Activated naive CD4-positive, alpha-beta T cell treated with anti-CD3 and anti-CD28 coated beads for 36 hours (primary cell): ENCODE data around the gene NCAN. TPM values are rescaled to one million over a fixed set of nuclear protein-coding genes. Genes with fewer than 3 reads are reported as not detected.
"Not testable (repeated sequence)": the region's sequence is repeated elsewhere in the genome, so short reads cannot be mapped to it uniquely, and the experiment has no call there.

Source experiments
- CTCF ChIA-PET: fragments of 350-600 bp; sonication (Branson Sonifier 250); formaldehyde crosslinking; loops from one replicate; lab custom pipeline; 2021; ENCODE audit warnings: antibody characterized with exemption; lab: Charles Lee
- DNase-seq: peaks from one replicate; pipeline ENCODE4 v3.0.0-alpha.2; 2020
- H3K27ac Mint-ChIP-seq: one replicate; pipeline ENCODE4 v1.8.0; 2021; ENCODE audit warnings: mild to moderate bottlenecking, mixed read lengths
- H3K27me3 Mint-ChIP-seq: one replicate; pipeline ENCODE4 v1.8.0; 2021; ENCODE audit warnings: low read depth, mixed read lengths
- H3K36me3 Mint-ChIP-seq: one replicate; pipeline ENCODE4 v1.8.0; 2021; ENCODE audit warnings: low read depth, mixed read lengths
- H3K4me1 Mint-ChIP-seq: one replicate; pipeline ENCODE4 v1.8.0; 2021; ENCODE audit warnings: low read depth, mixed read lengths
- H3K4me3 Mint-ChIP-seq: one replicate; pipeline ENCODE4 v1.8.0; 2021; ENCODE audit warnings: mild to moderate bottlenecking, moderate library complexity, mixed read lengths
- H3K9me3 Mint-ChIP-seq: one replicate; pipeline ENCODE4 v1.8.0; 2021; ENCODE audit warnings: mixed read lengths
- intact Hi-C: fragments of 100-400 bp; cut with micrococcal nuclease; formaldehyde crosslinking; loops from one replicate; pipeline ENCODE4 v1.15.1; 2023
- total RNA-seq, 2 experiments: library from RNA; stranded (reverse); gene quantifications; one replicate each; pipeline ENCODE4 v1.2.3, GENCODE V29; 2021

NCAN gene
- total RNA-seq, 2 experiments from 2014 or later, result not detected

DNA sequence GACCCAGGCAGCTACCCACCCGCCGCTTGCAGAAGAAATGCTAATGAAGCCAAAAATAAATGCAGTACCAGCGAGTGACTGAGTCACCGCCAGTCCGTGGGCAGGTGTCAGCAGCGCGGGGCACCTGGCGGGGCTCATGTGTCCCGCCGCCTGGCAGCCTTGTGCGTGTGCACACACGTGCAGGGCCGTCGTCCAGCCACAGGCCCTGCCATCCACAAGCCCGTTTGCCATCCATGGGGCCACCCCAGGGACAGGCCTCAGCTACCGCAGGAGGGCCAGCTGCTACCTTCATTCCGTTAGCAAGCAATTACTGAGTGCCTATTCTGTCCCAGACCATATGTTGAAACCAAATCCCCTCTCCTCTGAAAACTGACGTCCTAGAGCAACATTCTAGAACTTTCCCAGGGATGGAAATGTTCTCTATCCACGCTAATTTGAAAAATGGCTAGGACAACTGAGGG, 20.5 kb downstream of the NCAN start:
- Mint-ChIP-seq H3K4me3 (no peak overlapping the region), H3K27ac (no peak overlapping the region), H3K27me3 (peaks cover 7% of the 10 kb centered on the region), H3K4me1 (no peaks in the 10 kb centered on the region), H3K36me3 (no peaks in the 10 kb centered on the region), H3K9me3 (peaks cover 20% of the 10 kb centered on the region)
- CTCF ChIA-PET, result interaction anchor here (0.7 kb wide), 2 partner anchors 22 to 123 kb away, joined by 3 to 6 read pairs; no protein-coding TSS in a partner anchor
- intact Hi-C loops, result no loop called here
- no peak for DNase-seq

DNA sequence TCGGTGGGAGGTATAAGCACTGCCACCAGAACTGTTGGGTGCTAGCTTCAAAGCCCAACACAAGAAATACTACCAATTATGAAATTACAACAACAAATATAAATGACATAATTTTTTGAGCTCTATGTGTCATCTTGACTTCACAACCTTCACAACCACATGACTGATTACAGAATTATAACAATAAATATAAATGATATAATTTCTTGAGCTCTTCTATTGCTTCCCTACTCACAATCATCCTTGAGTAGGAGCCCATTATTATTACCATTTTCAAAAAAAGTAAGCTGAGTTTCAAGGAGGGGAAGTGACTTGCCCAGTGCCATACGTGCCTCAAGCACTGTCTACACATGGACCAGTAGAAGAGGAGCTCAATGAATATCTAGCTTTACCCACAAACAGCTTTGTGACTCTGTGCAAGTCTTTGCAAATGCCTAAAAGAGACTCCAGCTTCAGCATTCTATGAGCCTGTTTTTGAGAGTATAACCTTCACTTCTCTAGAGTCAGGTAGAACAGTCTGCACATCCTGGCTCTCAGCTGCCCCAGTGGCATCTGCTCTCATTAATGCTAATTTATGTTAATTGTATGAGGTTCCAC, 22.6 kb downstream of the NCAN start:
- Mint-ChIP-seq H3K9me3 (peaks cover 20% of the 10 kb centered on the region), H3K27me3 (peaks cover 5% of the 10 kb centered on the region), H3K27ac (no peak overlapping the region), H3K36me3 (no peaks in the 10 kb centered on the region), H3K4me3 (no peak overlapping the region), H3K4me1 (no peaks in the 10 kb centered on the region)
- intact Hi-C loops, result no loop called here
- DNase-seq, result no peak
- CTCF ChIA-PET, result interaction anchor here (0.5 to 1.5 kb wide), 4 partner anchors 9 to 129 kb away, joined by 3 to 8 read pairs (median 4); no protein-coding TSS in a partner anchor

DNA sequence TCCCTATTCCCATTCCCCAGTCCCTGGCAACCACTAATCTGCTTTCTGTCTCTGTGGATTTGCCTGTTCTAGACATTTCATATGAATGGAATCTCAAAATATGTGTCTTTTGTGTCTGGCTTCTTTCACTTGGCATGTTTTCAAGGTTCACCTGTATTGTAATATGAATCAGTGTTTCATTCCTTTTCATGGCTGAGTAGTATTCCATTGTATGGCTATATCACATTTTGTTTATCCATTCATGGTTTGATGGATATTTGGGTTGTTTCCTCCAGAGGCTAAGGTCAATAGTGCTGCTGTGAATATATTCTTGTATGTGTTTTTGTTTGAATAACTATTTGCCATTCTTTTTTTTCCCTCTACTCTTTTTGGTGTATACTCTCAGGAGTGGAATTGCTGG, 24.4 kb downstream of the NCAN start:
- H3K9me3 Mint-ChIP-seq, result peaks cover 20% of the 10 kb centered on the region
- no peaks in the 10 kb centered on the region for H3K4me1 Mint-ChIP-seq
- H3K4me3 Mint-ChIP-seq, result no peak overlapping the region
- DNase-seq, result no peak
- H3K36me3 Mint-ChIP-seq, result no peaks in the 10 kb centered on the region
- H3K27me3 Mint-ChIP-seq, result peaks cover 14% of the 10 kb centered on the region
- CTCF ChIA-PET, result no interaction called here
- H3K27ac Mint-ChIP-seq, result no peak overlapping the region
- intact Hi-C loops, result no loop called here

DNA sequence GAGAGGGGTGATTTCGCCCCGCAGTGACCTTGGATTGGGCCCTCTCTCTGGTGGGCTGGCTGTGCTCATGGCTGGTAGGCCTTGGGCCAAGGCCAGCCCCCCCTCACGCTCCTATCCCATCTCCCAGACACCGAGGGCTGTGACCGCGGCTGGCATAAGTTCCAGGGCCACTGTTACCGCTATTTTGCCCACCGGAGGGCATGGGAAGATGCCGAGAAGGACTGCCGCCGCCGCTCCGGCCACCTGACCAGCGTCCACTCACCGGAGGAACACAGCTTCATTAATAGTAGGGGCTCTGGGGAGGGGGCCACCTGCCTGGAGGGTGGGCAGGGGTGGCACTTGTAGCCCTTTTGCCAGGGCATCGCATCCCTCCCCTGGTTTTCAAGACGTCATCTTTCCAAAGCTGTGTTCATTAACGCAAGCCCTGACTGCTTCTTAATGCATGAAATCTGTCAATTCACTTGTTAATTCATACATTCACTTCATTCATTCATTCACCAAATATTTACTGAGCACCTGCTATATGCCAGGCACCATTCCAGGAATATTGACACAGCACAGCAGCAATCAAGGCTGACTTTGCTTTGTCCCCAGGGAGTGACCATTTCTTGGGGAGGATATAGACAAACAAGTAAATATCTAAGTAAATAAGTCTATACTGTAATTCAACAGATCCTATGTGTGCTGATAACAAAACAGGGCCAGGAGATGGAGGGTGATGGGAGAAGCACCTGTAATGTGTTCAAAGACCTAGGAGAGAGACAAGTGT, 26.6 kb downstream of the NCAN start:
- no peaks in the 10 kb centered on the region for H3K36me3 Mint-ChIP-seq
- DNase-seq, result no peak
- CTCF ChIA-PET, result no interaction called here
- peaks cover 14% of the 10 kb centered on the region for H3K27me3 Mint-ChIP-seq
- no peaks in the 10 kb centered on the region for H3K4me1 Mint-ChIP-seq
- H3K27ac Mint-ChIP-seq, result no peak overlapping the region
- peaks cover 19% of the 10 kb centered on the region for H3K9me3 Mint-ChIP-seq
- H3K4me3 Mint-ChIP-seq, result no peak overlapping the region
- intact Hi-C loops, result no loop called here

DNA sequence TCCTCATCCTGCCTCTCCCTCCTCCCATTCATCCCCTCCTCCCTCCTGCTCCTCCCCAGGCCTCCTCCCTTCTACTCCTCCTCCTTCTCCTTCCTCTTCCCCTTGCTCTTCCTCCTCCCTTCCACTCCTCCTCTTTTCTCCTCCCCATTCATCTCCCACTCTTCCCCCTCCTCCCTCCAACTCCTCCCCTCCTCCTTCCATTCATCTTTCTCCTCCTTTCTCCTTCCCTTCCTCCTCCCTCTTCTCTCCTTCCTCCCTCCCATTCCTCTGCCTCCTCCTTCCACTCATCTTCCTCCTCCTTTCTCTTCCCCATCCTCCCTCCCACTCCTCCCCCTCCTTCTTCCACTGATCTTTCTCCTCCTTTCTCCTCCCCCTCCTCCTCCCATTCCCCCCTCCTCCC, 27.9 kb downstream of the NCAN start:
- Mint-ChIP-seq H3K4me3 (no peak overlapping the region), H3K4me1 (no peaks in the 10 kb centered on the region), H3K36me3 (no peaks in the 10 kb centered on the region), H3K9me3 (peaks cover 9% of the 10 kb centered on the region), H3K27ac (no peak overlapping the region), H3K27me3 (peaks cover 14% of the 10 kb centered on the region)
- CTCF ChIA-PET, result no interaction called here
- DNase-seq, result no peak
- intact Hi-C loops, result no loop called here

DNA sequence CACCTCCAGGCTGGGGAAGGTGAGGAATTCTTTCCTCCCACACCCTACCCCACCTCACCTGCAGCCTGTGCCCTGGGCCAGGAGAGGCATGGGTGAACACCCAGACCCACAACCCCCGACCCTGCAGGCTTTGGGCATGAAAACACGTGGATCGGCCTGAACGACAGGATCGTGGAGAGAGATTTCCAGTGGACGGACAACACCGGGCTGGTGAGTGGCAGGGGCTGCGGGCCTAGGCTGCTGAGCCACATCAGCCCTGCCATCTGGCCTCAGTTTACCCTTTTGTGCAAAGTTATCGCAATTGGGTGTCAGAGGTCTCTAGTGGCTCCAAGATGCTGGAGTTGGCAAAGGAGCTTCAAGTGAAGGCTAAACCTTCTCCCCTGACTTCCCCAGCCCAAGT, 28.7 kb downstream of the NCAN start:
- no peak overlapping the region for H3K27ac Mint-ChIP-seq
- peaks cover 14% of the 10 kb centered on the region for H3K27me3 Mint-ChIP-seq
- CTCF ChIA-PET, result no interaction called here
- H3K36me3 Mint-ChIP-seq, result no peaks in the 10 kb centered on the region
- intact Hi-C loops, result no loop called here
- peaks cover 5% of the 10 kb centered on the region for H3K9me3 Mint-ChIP-seq
- DNase-seq, result no peak
- H3K4me1 Mint-ChIP-seq, result no peaks in the 10 kb centered on the region
- no peak overlapping the region for H3K4me3 Mint-ChIP-seq

DNA sequence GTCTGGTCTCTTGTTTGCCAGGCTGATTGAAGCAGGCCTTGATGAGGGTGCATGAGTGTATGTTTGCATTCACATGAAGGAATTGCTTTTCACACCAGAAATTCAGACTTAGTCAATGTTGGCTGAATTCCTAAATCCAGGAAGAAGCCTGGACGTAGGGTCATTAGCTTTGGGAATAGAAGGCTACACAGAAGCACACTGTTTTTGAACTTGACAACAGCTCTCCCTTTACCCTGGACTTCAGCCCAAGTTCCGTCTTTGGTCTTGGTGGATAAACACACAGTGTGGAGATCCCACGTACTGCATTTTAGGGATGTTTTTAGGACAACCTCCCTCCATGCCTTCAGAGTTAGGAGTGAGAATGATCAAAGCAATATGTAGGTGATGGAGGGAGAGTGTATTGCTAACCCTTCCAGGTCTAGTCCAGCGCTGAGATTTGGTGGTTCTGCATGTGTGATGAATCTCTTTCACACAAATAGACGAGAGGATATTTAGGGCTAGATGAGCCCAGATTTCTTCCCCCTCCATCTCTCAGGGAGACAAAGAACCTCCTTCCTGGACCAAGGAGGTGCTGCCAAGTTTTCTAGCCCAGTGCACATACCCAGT, 38.5 kb downstream of the NCAN start:
- Mint-ChIP-seq H3K9me3 (no peaks in the 10 kb centered on the region), H3K27me3 (peaks cover 21% of the 10 kb centered on the region), H3K27ac (no peak overlapping the region), H3K36me3 (no peaks in the 10 kb centered on the region), H3K4me1 (no peaks in the 10 kb centered on the region), H3K4me3 (no peak overlapping the region)
- no peak for DNase-seq
- intact Hi-C loops, result no loop called here
- CTCF ChIA-PET, result no interaction called here

DNA sequence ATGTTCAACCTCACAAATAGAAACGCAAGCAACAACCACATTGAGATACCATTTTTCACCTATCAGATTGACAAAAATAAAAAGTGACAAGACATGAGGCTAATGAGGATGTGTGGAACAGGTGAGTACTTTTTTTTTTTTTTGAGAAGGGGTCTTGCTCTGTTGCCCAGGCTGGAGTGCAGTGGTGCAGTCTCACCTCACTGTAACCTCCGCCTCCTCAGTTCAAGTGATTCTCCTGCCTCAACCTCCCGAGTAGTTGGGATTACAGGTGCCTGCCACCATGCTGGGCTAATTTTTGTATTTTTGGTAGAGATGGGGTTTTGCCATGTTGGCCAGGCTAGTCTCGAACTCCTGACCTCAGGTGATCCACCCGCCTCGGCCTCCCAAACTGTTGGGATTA, 41.7 kb downstream of the NCAN start:
- H3K4me1 Mint-ChIP-seq, H3K4me3 Mint-ChIP-seq, H3K36me3 Mint-ChIP-seq, H3K27ac Mint-ChIP-seq, H3K9me3 Mint-ChIP-seq, DNase-seq, intact Hi-C loops: not testable (repeated sequence)
- peaks cover 35% of the 10 kb centered on the region for H3K27me3 Mint-ChIP-seq
- CTCF ChIA-PET, result interaction anchor here (0.7 kb wide), 1 partner anchor 254 kb away, joined by 3 read pairs; no protein-coding TSS in a partner anchor

DNA sequence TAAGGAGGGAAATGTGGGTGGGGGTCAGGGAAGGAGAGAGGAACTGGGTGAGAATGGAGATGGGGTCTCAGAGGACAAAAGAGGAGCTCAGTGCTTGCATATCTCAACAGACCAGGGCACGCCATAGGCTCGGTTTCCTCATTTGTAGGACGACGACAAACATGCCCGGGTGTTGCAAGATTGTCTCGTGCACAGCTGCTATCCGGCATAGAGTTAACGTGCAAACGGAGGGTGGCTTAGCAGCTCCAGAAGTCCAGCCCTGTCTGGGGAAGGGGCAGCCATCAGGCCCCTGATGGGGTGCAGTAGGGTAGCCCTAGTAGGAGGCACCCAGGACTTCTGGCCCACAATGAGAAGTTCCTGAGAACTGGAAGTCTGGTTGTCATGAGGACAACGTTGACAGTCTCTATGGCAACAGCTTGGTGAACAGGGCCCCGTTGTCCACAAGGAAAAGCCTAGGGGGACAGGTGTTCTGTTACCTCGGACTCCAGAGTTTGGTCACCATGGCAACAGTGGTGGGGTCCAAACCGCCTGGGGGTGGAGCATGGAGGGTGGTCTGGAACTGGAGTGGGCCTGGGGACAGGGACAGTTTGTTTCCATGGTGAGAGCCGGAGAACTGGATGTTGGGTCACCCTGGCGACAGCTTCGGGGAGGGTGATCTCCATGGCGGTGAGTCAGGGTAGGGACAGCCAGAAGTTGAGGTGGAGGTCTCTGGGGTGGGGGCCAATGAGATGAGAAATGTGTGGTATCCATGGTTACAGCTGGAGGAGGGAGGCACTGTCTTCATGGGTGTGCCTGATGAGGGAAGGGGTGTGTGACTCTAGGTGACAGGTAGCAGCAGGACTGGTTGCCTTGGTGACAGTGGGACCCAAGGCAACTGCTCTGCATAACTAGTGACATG, 44.6 kb downstream of the NCAN start:
- no peak for DNase-seq
- H3K4me1 Mint-ChIP-seq, result peaks cover 3% of the 10 kb centered on the region
- intact Hi-C loops, result no loop called here
- CTCF ChIA-PET, result no interaction called here
- H3K9me3 Mint-ChIP-seq, result no peaks in the 10 kb centered on the region
- H3K36me3 Mint-ChIP-seq, result no peaks in the 10 kb centered on the region
- peaks cover 44% of the 10 kb centered on the region for H3K27me3 Mint-ChIP-seq
- no peak overlapping the region for H3K27ac Mint-ChIP-seq
- no peak overlapping the region for H3K4me3 Mint-ChIP-seq

DNA sequence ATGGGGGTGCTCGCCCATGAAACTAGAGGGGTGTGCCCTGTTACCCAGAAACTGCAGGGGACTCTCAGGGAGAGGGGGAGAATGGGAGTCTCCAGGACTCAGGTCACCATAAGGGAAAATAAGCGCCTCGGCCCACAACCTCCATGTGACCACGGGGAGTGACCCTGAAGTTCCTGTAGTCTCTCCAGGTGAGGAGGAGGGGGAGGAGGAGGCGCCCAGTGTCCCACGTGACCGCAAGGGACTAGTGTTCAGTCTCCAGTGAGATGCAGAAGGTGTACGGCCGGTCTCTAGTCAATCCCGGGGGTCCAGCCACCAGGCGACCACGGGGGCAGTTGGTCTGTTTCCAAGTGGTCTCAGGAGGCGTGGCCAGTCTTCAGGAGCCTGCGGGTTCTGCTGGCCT, 45.4 kb downstream of the NCAN start:
- H3K27me3 Mint-ChIP-seq, result peaks cover 45% of the 10 kb centered on the region
- H3K27ac Mint-ChIP-seq, result no peak overlapping the region
- CTCF ChIA-PET, result no interaction called here
- intact Hi-C loops, result no loop called here
- H3K36me3 Mint-ChIP-seq, result no peaks in the 10 kb centered on the region
- no peak overlapping the region for H3K4me3 Mint-ChIP-seq
- no peaks in the 10 kb centered on the region for H3K9me3 Mint-ChIP-seq
- no peak for DNase-seq
- H3K4me1 Mint-ChIP-seq, result peaks cover 6% of the 10 kb centered on the region

DNA sequence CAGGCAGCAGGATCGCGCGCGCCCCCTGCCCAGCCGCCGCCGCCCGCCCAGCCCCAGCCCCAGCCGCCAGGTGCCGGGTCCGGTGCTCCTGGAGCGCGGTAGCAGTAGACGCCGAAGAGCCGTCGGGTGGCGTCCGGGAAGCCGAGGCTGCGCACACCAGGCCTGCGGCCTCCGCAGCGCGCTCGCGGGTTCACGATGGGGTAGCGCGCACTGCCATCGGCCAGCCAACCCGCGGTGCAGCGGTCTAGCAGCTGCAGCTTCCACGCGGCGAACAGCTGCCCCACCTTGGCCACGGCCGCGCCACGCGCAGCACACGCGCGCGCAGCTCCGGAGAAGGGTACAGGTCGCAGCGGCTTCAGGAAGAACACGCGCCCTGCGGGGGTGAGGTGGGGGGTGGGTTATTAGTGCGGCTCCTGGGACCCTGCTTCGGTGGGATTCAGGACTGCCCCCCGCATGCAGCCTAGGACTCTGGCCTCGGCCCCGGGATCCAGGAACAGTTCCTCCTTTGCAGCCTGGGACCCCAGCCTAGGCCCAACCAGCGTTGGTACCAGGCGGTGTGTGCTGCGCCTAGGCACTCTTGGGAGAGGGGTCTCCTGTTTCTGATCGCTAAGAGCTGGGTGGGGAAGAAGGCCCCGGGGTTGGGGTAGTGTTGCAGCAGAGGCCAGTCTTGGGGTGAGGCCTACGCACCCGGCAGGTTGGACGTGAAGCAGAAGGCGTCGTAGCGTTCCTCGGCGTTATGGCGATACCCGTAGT, 46.3 kb downstream of the NCAN start:
- intact Hi-C loops, result no loop called here
- H3K27me3 Mint-ChIP-seq, result peaks cover 50% of the 10 kb centered on the region
- CTCF ChIA-PET, result interaction anchor here (0.6 kb wide), 1 partner anchor 328 kb away, joined by 7 read pairs; no protein-coding TSS in a partner anchor

More for the DNA sequence above, 46.3 kb downstream of the NCAN start:
- Mint-ChIP-seq H3K36me3 (no peaks in the 10 kb centered on the region), H3K4me3 (no peak overlapping the region), H3K4me1 (peaks cover 9% of the 10 kb centered on the region), H3K9me3 (no peaks in the 10 kb centered on the region), H3K27ac (no peak overlapping the region)
- no peak for DNase-seq
